ENCODE results near the gene SMYD4.

DNA sequence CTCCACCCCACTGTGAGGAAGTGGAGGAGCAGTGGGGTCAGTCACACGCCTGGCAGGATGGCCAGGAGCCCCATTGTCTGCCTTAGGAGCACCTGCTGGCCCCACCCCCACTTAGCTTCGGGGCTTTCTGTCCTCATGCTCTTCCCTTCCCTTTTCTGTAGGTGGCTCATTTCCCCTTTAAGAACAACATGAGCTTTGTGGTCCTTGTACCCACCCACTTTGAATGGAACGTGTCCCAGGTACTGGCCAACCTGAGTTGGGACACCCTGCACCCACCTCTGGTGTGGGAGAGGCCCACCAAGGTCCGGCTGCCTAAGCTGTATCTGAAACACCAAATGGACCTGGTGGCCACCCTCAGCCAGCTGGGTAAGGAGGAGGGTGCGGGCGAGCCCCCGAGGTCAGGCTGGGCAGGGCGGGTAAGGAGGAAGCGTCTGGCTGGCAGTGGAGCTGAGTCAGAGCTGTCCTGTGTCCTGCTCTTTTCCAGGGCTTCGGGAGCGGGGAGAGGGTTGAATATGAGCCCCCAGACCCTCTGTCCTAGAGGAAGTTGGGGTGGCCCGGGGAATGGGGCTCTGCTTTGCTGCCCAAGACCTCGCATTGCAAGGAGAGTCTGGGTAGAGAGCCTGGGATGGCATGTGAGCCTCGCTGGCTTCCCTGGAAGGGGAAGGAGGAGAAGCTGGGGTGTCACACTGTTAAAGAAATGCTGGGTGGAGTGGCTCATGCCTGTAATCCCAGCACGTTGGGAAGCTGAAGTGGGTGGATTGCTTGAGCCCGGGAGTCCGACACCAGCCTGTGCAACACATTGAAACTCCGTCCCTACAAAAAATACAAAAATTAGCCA, 77.1 kb downstream of the SMYD4 start:
- TF ChIP-seq, protein P1, sequence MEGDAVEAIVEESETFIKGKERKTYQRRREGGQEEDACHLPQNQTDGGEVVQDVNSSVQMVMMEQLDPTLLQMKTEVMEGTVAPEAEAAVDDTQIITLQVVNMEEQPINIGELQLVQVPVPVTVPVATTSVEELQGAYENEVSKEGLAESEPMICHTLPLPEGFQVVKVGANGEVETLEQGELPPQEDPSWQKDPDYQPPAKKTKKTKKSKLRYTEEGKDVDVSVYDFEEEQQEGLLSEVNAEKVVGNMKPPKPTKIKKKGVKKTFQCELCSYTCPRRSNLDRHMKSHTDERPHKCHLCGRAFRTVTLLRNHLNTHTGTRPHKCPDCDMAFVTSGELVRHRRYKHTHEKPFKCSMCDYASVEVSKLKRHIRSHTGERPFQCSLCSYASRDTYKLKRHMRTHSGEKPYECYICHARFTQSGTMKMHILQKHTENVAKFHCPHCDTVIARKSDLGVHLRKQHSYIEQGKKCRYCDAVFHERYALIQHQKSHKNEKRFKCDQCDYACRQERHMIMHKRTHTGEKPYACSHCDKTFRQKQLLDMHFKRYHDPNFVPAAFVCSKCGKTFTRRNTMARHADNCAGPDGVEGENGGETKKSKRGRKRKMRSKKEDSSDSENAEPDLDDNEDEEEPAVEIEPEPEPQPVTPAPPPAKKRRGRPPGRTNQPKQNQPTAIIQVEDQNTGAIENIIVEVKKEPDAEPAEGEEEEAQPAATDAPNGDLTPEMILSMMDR (IDR thresholded peaks at IDR 0.05 in 4 of 5, conservative IDR thresholded peaks at IDR 0.05 in 1 of 5): no peak
- no peak for TF ChIP-seq POLR2A (IDR thresholded peaks at IDR 0.05)
